AG04449 (cell line): Measurements from ENCODE around the gene ZRANB3.

ENCODE experiments used
- CTCF ChIA-PET: fragments of 350-600 bp; formaldehyde crosslinking; extraction: SDS; loops from one replicate; lab custom pipeline; 2021; ENCODE audit warnings: antibody characterized with exemption; lab: Yijun Ruan, JAX
- POLR2A ChIA-PET: fragments of 400-600, 350-600 bp; formaldehyde crosslinking; extraction: SDS; loops from one replicate; lab custom pipeline; 2020; ENCODE audit warnings: antibody characterized with exemption, inconsistent platforms; lab: Yijun Ruan, JAX
- DNase-seq: peaks from one replicate; pipeline ENCODE4 v3.0.0-alpha.2; 2010; ENCODE audit warnings: low read depth, low spot score
- H3K4me3 ChIP-seq: 2 replicates; pipeline ENCODE4 v1.5.1; 2011; ENCODE audit warnings: low read depth, mild to moderate bottlenecking, control low read depth, low read length
- TF ChIP-seq, protein P1 (sequence below): IDR thresholded peaks from one replicate; pipeline ENCODE4 v1.5.1; 2011; ENCODE audit warnings: mild to moderate bottlenecking, moderate library complexity, low read length, control low read depth, inconsistent platforms; ENCODE audit not compliant: insufficient read depth; ENCODE audit errors: missing control alignments

ZRANB3 gene

DNA sequence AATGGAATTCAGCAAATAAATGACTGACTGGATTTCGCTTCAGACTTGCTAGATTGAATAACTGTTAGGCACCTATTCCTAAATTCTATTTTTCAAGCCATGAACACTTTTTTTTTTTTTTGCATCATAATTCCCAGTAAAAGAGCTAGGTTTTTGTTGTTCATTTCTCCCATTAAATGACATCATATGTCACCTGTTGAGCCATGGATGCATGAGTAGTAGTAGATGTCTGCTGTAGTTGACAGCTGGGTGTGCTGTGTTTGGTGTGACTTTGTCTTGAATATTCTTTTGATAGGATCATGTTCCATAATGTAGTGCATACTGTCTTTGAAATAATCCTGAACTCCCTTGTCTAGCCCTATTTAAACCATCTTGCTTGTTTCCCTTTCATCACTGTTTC lies 363.7 kb downstream of the ZRANB3 start:
- no peak overlapping the region for H3K4me3 ChIP-seq
- CTCF ChIA-PET = interaction anchor here (1.0 kb wide), 1 partner anchor 163 kb away, joined by 3 read pairs; no protein-coding TSS in a partner anchor
- DNase-seq = no peak
- POLR2A ChIA-PET = no interaction called here
- TF ChIP-seq, protein P1, sequence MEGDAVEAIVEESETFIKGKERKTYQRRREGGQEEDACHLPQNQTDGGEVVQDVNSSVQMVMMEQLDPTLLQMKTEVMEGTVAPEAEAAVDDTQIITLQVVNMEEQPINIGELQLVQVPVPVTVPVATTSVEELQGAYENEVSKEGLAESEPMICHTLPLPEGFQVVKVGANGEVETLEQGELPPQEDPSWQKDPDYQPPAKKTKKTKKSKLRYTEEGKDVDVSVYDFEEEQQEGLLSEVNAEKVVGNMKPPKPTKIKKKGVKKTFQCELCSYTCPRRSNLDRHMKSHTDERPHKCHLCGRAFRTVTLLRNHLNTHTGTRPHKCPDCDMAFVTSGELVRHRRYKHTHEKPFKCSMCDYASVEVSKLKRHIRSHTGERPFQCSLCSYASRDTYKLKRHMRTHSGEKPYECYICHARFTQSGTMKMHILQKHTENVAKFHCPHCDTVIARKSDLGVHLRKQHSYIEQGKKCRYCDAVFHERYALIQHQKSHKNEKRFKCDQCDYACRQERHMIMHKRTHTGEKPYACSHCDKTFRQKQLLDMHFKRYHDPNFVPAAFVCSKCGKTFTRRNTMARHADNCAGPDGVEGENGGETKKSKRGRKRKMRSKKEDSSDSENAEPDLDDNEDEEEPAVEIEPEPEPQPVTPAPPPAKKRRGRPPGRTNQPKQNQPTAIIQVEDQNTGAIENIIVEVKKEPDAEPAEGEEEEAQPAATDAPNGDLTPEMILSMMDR = no peak

DNA sequence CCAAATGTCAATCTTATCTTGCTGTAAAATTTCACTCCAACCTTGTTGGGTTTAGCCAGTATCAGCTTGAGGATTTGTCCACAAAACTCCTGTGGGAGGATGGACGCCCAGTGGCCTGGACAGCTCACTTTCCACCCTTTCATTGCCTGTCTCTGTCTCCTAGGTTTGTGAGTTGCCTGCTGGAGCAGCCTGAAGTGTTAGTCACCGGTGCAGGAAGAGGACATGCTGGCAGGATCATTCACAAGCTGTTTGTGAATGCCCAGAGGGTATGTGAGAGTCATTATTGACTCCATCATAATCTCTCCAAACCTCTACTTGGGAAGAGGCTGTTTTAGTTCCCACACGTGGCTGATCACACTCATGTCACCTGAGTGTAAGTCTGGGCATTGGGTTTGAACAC lies 366.6 kb downstream of the ZRANB3 start:
- ChIA-PET CTCF (interaction anchor here (1.1 to 2.1 kb wide), 4 partner anchors 10 to 160 kb away, joined by 3 to 9 read pairs (median 4); no protein-coding TSS in a partner anchor), POLR2A (interaction anchor here (0.9 kb wide), 1 partner anchor 9 kb away, joined by 3 read pairs; no protein-coding TSS in a partner anchor)
- H3K4me3 ChIP-seq = no peak overlapping the region
- TF ChIP-seq, protein P1 = no peak
- DNase-seq = peak; percentile 70

GRCh38 chr2:135163901-135164300 lies 367.1 kb downstream of the ZRANB3 start:
- CTCF ChIA-PET = interaction anchor here (1.2 to 2.1 kb wide), 3 partner anchors 10 to 159 kb away, joined by 3 to 9 read pairs (median 6); no protein-coding TSS in a partner anchor
- TF ChIP-seq, protein P1 = no peak
- no peak overlapping the region for H3K4me3 ChIP-seq
- DNase-seq = no peak
- POLR2A ChIA-PET = interaction anchor here (0.9 kb wide), 1 partner anchor 10 kb away, joined by 3 read pairs; no protein-coding TSS in a partner anchor

DNA sequence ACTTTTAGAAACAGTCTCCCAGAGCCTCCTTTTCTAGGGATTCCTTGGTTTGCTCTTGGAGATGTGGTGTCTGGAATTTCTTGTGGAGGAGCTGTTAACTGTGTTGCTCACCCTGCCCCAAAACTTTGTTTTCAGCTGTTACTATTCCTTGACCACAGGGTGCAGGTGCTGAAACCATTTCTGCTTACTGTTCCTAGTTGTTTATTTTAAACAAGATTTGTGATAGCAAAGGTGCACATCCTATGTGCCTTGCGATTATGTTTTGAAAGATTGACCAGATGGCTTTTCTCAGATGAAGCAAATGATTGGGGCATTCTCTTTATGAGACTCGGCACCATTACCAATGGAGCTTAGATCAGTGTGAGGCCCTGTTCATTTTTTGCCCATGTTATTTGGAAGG lies 367.7 kb downstream of the ZRANB3 start:
- no peak overlapping the region for H3K4me3 ChIP-seq
- no peak for DNase-seq
- ChIA-PET CTCF (interaction anchor here (1.2 kb wide), 1 partner anchor 15 kb away, joined by 3 read pairs; no protein-coding TSS in a partner anchor), POLR2A (no interaction called here)
- TF ChIP-seq, protein P1 = no peak

- POLR2A ChIA-PET = no interaction called here
- CTCF ChIA-PET = no interaction called here
- no peak for DNase-seq
- no peak overlapping the region for H3K4me3 ChIP-seq
- TF ChIP-seq, protein P1 = no peak
These were observed 368.2 kb downstream of the ZRANB3 start for GRCh38 chr2:135162786-135163185.

DNA sequence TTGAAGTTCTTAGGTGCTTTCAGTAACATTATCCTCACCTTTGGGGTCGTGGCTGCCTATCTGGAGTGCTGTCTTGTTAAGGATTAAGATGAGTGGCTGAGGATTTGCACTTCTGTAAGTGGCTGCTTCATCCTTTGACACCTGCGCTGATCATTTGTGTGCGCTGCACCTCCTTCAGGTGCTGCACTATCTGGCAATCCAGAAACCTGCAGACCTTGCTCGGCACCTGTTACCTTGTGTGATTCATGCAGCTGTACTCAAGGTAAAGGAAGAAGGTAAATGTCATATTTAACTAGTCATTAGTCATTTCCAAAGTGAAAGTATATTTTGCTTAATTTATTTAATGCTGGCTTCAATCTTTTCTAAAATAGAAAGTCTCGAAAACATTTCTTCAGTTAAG lies 368.6 kb downstream of the ZRANB3 start:
- no peak overlapping the region for H3K4me3 ChIP-seq
- DNase-seq = no peak
- CTCF ChIA-PET = no interaction called here
- TF ChIP-seq, protein P1 = no peak
- POLR2A ChIA-PET = no interaction called here
